H1 (cell line): ENCODE results near the gene LRRC4C. TPM values are rescaled to one million over a fixed set of nuclear protein-coding genes. Genes with fewer than 3 reads are reported as not detected.

ENCODE experiments used
- CTCF ChIA-PET: fragments of 300-600 bp; sonication (Branson Sonifier 250); formaldehyde crosslinking; loops from one replicate; lab custom pipeline; 2021; ENCODE audit not compliant: partially characterized antibody; lab: Charles Lee
- POLR2A ChIA-PET: fragments of 300-600 bp; sonication (Branson Sonifier 250); formaldehyde crosslinking; loops from one replicate; lab custom pipeline; 2021; ENCODE audit warnings: inconsistent platforms; ENCODE audit not compliant: partially characterized antibody; lab: Charles Lee
- DNase-seq, 2 experiments: peaks; one replicate each; pipeline versions ENCODE4 v3.0.0 to v3.0.0-alpha.2; 2010 to 2022; ENCODE audit warnings: low spot score in 2 of 2, low read depth in 1 of 2, mixed read lengths in 1 of 2
- FAIRE-seq: peaks from 2 replicates; lab custom pipeline; 2011; peaks lifted over from hg19 to GRCh38; lab: Jason Lieb, UNC
- H2AFZ ChIP-seq: 2 replicates; pipeline ENCODE4 v1.8.1; 2012; ENCODE audit warnings: low read length, inconsistent platforms
- H2AK5ac ChIP-seq: 2 replicates; pipeline ENCODE4 v1.6.1; 2013; ENCODE audit warnings: low read depth, low read length
- H2BK120ac ChIP-seq: replicated peaks from 2 replicates; pipeline ENCODE3; 2013; ENCODE audit warnings: low read depth, low read length, inconsistent platforms
- H2BK12ac ChIP-seq: 2 replicates; pipeline ENCODE4 v1.6.1; 2013; ENCODE audit warnings: low read depth, low read length
- H2BK15ac ChIP-seq: 2 replicates; pipeline ENCODE4 v1.6.1; 2013; ENCODE audit warnings: low read length
- H2BK20ac ChIP-seq: 2 replicates; pipeline ENCODE4 v1.6.1; 2013; ENCODE audit warnings: low read length
- H2BK5ac ChIP-seq: 2 replicates; pipeline ENCODE4 v1.6.1; 2013; ENCODE audit warnings: low read depth, low read length
- H3K14ac ChIP-seq: 2 replicates; pipeline ENCODE4 v1.6.1; 2013; ENCODE audit warnings: inconsistent platforms; ENCODE audit not compliant: insufficient read length
- H3K18ac ChIP-seq: 2 replicates; pipeline ENCODE4 v1.6.1; 2013; ENCODE audit warnings: low read length; ENCODE audit errors: extremely low read depth
- H3K23ac ChIP-seq: 2 replicates; pipeline ENCODE4 v1.6.1; 2013; ENCODE audit warnings: inconsistent platforms; ENCODE audit not compliant: insufficient read length
- H3K23me2 ChIP-seq: 2 replicates; pipeline ENCODE4 v1.6.1; 2013; ENCODE audit warnings: low read depth, low read length
- H3K27ac ChIP-seq: 2 replicates; pipeline ENCODE4 v1.6.1; 2011; ENCODE audit warnings: low read depth, low read length, inconsistent platforms
- H3K27me3 ChIP-seq, 4 experiments: replicated peaks in 1 of 4; 1 replicate in 1 of 4; 2 replicates in 3 of 4; pipeline versions ENCODE4 v1.6.1 to v1.8.1; 2011 to 2013; ENCODE audit warnings: low read length in 3 of 4, mild to moderate bottlenecking in 3 of 4, inconsistent platforms in 2 of 4, mixed read lengths in 2 of 4, moderate library complexity in 1 of 4; ENCODE audit not compliant: control insufficient read depth in 3 of 4, insufficient read depth in 3 of 4; ENCODE audit errors: extremely low read depth in 1 of 4
- H3K36me3 ChIP-seq, 4 experiments: 2 replicates each; pipeline versions ENCODE4 v1.6.1 to v1.8.1; 2011 to 2013; ENCODE audit warnings: mild to moderate bottlenecking in 4 of 4, low read length in 3 of 4, moderate library complexity in 2 of 4, control low read depth in 1 of 4, inconsistent platforms in 1 of 4; ENCODE audit not compliant: insufficient read depth in 4 of 4, control insufficient read depth in 2 of 4
- H3K4ac ChIP-seq: replicated peaks from 2 replicates; pipeline ENCODE3; 2013; ENCODE audit warnings: low read length, low read depth, mixed read lengths, inconsistent platforms; ENCODE audit not compliant: insufficient read length
- H3K4me1 ChIP-seq, 4 experiments: replicated peaks in 1 of 4; 1 replicate in 1 of 4; 2 replicates in 3 of 4; pipeline versions ENCODE4 v1.6.1 to v1.8.1; 2011 to 2013; ENCODE audit warnings: low read length in 3 of 4, inconsistent platforms in 2 of 4, mixed read lengths in 1 of 4; ENCODE audit not compliant: insufficient read depth in 4 of 4, control insufficient read depth in 3 of 4
- H3K4me2 ChIP-seq, 2 experiments: 2 replicates each; pipeline versions ENCODE4 v1.6.1 to v1.8.1; 2011 to 2013; ENCODE audit warnings: low read depth in 2 of 2, low read length in 2 of 2, control low read depth in 1 of 2, inconsistent platforms in 1 of 2, mild to moderate bottlenecking in 1 of 2; ENCODE audit not compliant: insufficient read depth in 1 of 2
- H3K4me3 ChIP-seq, 4 experiments: fragments of 200-600, 300-600 bp in 1 of 4; sonication (generic), shearing (Covaris generic), sonication (Bioruptor Twin) in 1 of 4; 2 replicates each; pipeline versions ENCODE4 v1.5.1 to v1.8.1; 2011 to 2016; ENCODE audit warnings: low read length in 4 of 4, low read depth in 3 of 4, control low read depth in 2 of 4, inconsistent platforms in 2 of 4, mild to moderate bottlenecking in 2 of 4, mixed read lengths in 1 of 4, moderate library complexity in 1 of 4; ENCODE audit not compliant: insufficient read depth in 2 of 4; ENCODE audit errors: extremely low read depth in 1 of 4
- H3K56ac ChIP-seq: replicated peaks from 2 replicates; pipeline ENCODE3; 2013; ENCODE audit warnings: low read depth, mild to moderate bottlenecking, mixed read lengths, low read length, inconsistent platforms; ENCODE audit not compliant: insufficient read length
- H3K79me1 ChIP-seq: 2 replicates; pipeline ENCODE4 v1.6.1; 2013; ENCODE audit warnings: low read depth, low read length, control low read depth
- H3K79me2 ChIP-seq, 2 experiments: 2 replicates each; pipeline versions ENCODE4 v1.6.1 to v1.8.1; 2012 to 2013; ENCODE audit warnings: low read length in 2 of 2, mild to moderate bottlenecking in 2 of 2, inconsistent platforms in 1 of 2; ENCODE audit not compliant: insufficient read depth in 2 of 2, control insufficient read depth in 1 of 2
- H3K9ac ChIP-seq, 4 experiments: replicated peaks in 1 of 4; 1 replicate in 1 of 4; 2 replicates in 3 of 4; pipeline versions ENCODE4 v1.6.1 to v1.8.1; 2011 to 2013; ENCODE audit warnings: low read depth in 3 of 4, low read length in 3 of 4, control low read depth in 2 of 4, mild to moderate bottlenecking in 2 of 4, moderate library complexity in 2 of 4, inconsistent platforms in 1 of 4; ENCODE audit errors: extremely low read depth in 1 of 4
- H3K9me3 ChIP-seq, 2 experiments: 2 replicates each; pipeline versions ENCODE4 v1.6.1 to v1.8.1; 2012 to 2013; ENCODE audit warnings: mild to moderate bottlenecking in 2 of 2, moderate library complexity in 2 of 2, control low read depth in 1 of 2, inconsistent platforms in 1 of 2, low read depth in 1 of 2, low read length in 1 of 2, mixed read lengths in 1 of 2; ENCODE audit not compliant: insufficient read depth in 2 of 2
- H4K20me1 ChIP-seq, 2 experiments: replicated peaks in 1 of 2; 2 replicates each; pipeline versions ENCODE3 to v1.8.1; 2011 to 2013; ENCODE audit warnings: inconsistent platforms in 2 of 2, low read length in 2 of 2, mild to moderate bottlenecking in 1 of 2; ENCODE audit not compliant: insufficient read depth in 2 of 2, control insufficient read depth in 1 of 2
- H4K5ac ChIP-seq: 2 replicates; pipeline ENCODE4 v1.6.1; 2013; ENCODE audit warnings: low read length, low read depth, mixed read lengths, inconsistent platforms; ENCODE audit not compliant: insufficient read length
- H4K8ac ChIP-seq: 2 replicates; pipeline ENCODE4 v1.8.0; 2013; ENCODE audit warnings: mild to moderate bottlenecking, moderate library complexity, low read length, inconsistent platforms; ENCODE audit not compliant: insufficient read depth; ENCODE audit errors: extremely low read depth
- H4K91ac ChIP-seq: replicated peaks from 2 replicates; pipeline ENCODE3; 2013; ENCODE audit warnings: low read length, mixed read lengths, inconsistent platforms; ENCODE audit not compliant: insufficient read length
- CBX5 ChIP-seq: fragments of 300-800, 300-1000 bp; sonication (generic); IDR thresholded peaks from 2 replicates; pipeline ENCODE4 v1.7.1; 2016; ENCODE audit warnings: antibody characterized with exemption, low read length, low read depth
- CEBPB ChIP-seq: IDR thresholded peaks from 2 replicates; pipeline ENCODE4 v1.6.1; 2012; ENCODE audit warnings: low read depth, low read length
- EGR1 ChIP-seq: IDR thresholded peaks from 2 replicates; pipeline ENCODE4 v1.6.1; 2011; ENCODE audit warnings: low read depth, low read length, borderline replicate concordance
- GABPA ChIP-seq: IDR thresholded peaks from 2 replicates; pipeline ENCODE4 v1.6.1; 2011; ENCODE audit warnings: mild to moderate bottlenecking, low read length, moderate library complexity, borderline replicate concordance; ENCODE audit not compliant: insufficient read depth
- HDAC2 ChIP-seq, 2 experiments: fragments of 300-600 bp in 1 of 2; sonication (generic) in 1 of 2; IDR thresholded peaks; 2 replicates each; pipeline ENCODE4 v1.6.1; 2011 to 2012; ENCODE audit warnings: low read depth in 2 of 2, low read length in 2 of 2, mild to moderate bottlenecking in 2 of 2, moderate library complexity in 2 of 2, borderline replicate concordance in 1 of 2, inconsistent platforms in 1 of 2
- KDM4A ChIP-seq: IDR thresholded peaks from one replicate; pipeline ENCODE4 v1.7.1; 2012; ENCODE audit warnings: low read depth, mild to moderate bottlenecking, moderate library complexity, low read length, inconsistent platforms; ENCODE audit not compliant: severe bottlenecking
- SP1 ChIP-seq: IDR thresholded peaks from 2 replicates; pipeline ENCODE4 v1.6.1; 2011; ENCODE audit warnings: low read depth, low read length
- WGBS, 2 experiments: shearing (Covaris generic) in 1 of 2; methylation state at CpG; one replicate each; pipeline versions ENCODE4 v1.1.6 to v1.1.7; 2013 to 2015; ENCODE audit warnings: low lambda C conversion rate in 2 of 2, mixed read lengths in 2 of 2, inconsistent platforms in 1 of 2, low coverage in 1 of 2, missing lambda C conversion rate in 1 of 2; ENCODE audit not compliant: insufficient replicate concordance in 2 of 2, insufficient coverage in 1 of 2, insufficient read length in 1 of 2; ENCODE audit errors: extremely low coverage in 1 of 2, missing lambda C conversion rate in 1 of 2; 5-methylcytosine and 5-hydroxymethylcytosine counted together
- polyA plus RNA-seq, 7 experiments: library from polyadenylated mRNA; depleted of rRNA in 3 of 7; stranded (reverse) in 5 of 7; unstranded in 2 of 7; fragments of >200 nt in 5 of 7; fragments of 200-250 nt in 2 of 7; gene quantifications; 1 replicate in 5 of 7; 2 replicates in 1 of 7; 4 replicates in 1 of 7; pipeline versions ENCODE4 v1.2.1 to v1.2.3, GENCODE V29; 2011 to 2013; ENCODE audit warnings: missing spikeins in 2 of 7, mixed read lengths in 2 of 7
- total RNA-seq: library from RNA; stranded (reverse); fragmentation: NEBNext Ultra II Directional; extraction: Animal tissue kit (Norgen Biotek cat#: 25700); gene quantifications from 2 replicates; pipeline ENCODE4 v1.2.1, GENCODE V29; 2021
- TF ChIP-seq, protein P1 (sequence below), 3 experiments: IDR thresholded peaks; 1 replicate in 2 of 3; 2 replicates in 1 of 3; pipeline versions ENCODE4 v1.5.1 to v1.6.1; 2011; ENCODE audit warnings: low read length in 3 of 3, mild to moderate bottlenecking in 3 of 3, inconsistent platforms in 2 of 3, low read depth in 1 of 3, moderate library complexity in 1 of 3; ENCODE audit not compliant: insufficient read depth in 1 of 3; ENCODE audit errors: control extremely low read depth in 1 of 3

Gene LRRC4C
- total and polyA plus RNA-seq, 2 of the 8 experiments (the other 6 are each of a cell fraction or from before 2014, with no cell fraction given): 0.23 to 2.2 TPM

DNA sequence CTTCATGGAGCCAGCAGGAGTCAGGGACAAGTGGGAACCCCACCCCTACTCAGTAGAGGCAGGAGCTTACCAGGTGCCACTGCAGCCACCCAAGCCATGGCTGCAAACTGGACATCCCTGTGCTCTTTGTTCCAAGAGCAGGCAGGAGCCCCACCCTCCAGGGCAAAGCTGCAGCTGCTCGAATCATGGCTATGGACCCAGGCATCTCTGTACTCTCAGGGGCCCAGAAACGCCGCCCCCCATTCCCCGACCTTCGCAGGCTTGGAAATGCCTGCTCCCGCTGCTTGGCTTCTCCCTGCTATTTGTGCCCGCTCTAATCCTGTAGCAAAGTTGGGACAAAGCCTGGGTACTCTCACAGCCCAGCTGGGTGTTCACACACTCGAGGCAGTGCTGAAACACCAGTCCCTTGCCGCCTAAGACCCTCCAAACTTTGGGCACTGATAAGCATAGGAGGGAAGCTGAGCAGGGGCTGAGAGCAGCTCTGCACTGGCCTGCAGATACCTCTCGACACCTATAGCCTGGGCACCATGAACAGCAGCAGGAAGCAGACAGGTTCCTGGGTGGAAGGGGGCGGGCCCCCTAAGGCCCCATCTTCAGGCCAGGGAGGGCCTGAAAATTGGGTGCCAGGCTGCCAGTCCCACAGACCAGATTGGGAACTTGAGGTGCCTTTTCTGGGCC is 402.4 kb downstream of the LRRC4C start:
- Histone ChIP-seq H3K56ac (no peak overlapping the region), H4K5ac (no peak overlapping the region), H3K36me3 (no peaks in the 10 kb centered on the region), H3K9ac (no peak overlapping the region), H3K4ac (no peak overlapping the region), H4K20me1 (no peaks in the 10 kb centered on the region), H3K27ac (no peak overlapping the region), H2BK12ac (no peak overlapping the region), H3K79me2 (no peaks in the 10 kb centered on the region), H2BK15ac (no peak overlapping the region), H2BK20ac (no peak overlapping the region), H3K14ac (no peak overlapping the region), H3K27me3 (no peaks in the 10 kb centered on the region), H2BK120ac (no peak overlapping the region), H3K4me2 (no peak overlapping the region), H3K18ac (no peak overlapping the region), H4K91ac (no peak overlapping the region), H3K9me3 (no peaks in the 10 kb centered on the region), H3K4me3 (no peak overlapping the region), H4K8ac (no peak overlapping the region), H3K4me1 (no peaks in the 10 kb centered on the region), H3K23ac (no peak overlapping the region), H3K79me1 (no peaks in the 10 kb centered on the region), H2AK5ac (no peak overlapping the region), H2AFZ (no peak overlapping the region), H3K23me2 (no peaks in the 10 kb centered on the region), H2BK5ac (no peak overlapping the region)
- ChIA-PET POLR2A (interaction anchor here (0.6 kb wide), 1 partner anchor 857 kb away, joined by 4 read pairs; no protein-coding TSS in a partner anchor), CTCF (interaction anchor here (0.5 to 1.1 kb wide), 4 partner anchors 9 to 136 kb away, joined by 3 to 6 read pairs (median 4); no protein-coding TSS in a partner anchor)
- no peak for DNase-seq
- TF ChIP-seq HDAC2 (IDR thresholded peaks at IDR 0.05; ENCODE audit: borderline replicate concordance in 1 of 2, low read depth in 2 of 2, low read length in 2 of 2) (no peak), CBX5 (no peak), CEBPB (no peak), KDM4A (no peak), SP1 (no peak), GABPA (no peak), EGR1 (no peak)
- TF ChIP-seq, protein P1, sequence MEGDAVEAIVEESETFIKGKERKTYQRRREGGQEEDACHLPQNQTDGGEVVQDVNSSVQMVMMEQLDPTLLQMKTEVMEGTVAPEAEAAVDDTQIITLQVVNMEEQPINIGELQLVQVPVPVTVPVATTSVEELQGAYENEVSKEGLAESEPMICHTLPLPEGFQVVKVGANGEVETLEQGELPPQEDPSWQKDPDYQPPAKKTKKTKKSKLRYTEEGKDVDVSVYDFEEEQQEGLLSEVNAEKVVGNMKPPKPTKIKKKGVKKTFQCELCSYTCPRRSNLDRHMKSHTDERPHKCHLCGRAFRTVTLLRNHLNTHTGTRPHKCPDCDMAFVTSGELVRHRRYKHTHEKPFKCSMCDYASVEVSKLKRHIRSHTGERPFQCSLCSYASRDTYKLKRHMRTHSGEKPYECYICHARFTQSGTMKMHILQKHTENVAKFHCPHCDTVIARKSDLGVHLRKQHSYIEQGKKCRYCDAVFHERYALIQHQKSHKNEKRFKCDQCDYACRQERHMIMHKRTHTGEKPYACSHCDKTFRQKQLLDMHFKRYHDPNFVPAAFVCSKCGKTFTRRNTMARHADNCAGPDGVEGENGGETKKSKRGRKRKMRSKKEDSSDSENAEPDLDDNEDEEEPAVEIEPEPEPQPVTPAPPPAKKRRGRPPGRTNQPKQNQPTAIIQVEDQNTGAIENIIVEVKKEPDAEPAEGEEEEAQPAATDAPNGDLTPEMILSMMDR (IDR thresholded peaks at IDR 0.05; ENCODE audit: control extremely low read depth in 1 of 3, insufficient read depth in 1 of 3, low read depth in 1 of 3, low read length in 3 of 3): no peak
- 94% methylated on average over 10 of the region's 11 CpGs; no CpG with 5 or more reads in 1 of the 2 experiments for WGBS, 2 experiments
- FAIRE-seq: no peak
